SK-MEL-5 (cell line): ENCODE results near the gene MUCL3. TPM values are rescaled to one million over a fixed set of nuclear protein-coding genes. Genes with fewer than 3 reads are reported as not detected.
A peak's percentile ranks its signal among the peaks of the same experiment; 100 is the strongest.
"Not testable (repeated sequence)": the region's sequence is repeated elsewhere in the genome, so short reads cannot be mapped to it uniquely, and the experiment has no call there.

Experiments
- DNase-seq: peaks from one replicate; pipeline ENCODE4 v3.0.0-alpha.2; 2016; ENCODE audit warnings: low read depth, low spot score
- in situ Hi-C: cut with HindIII; loops from 2 replicates; pipeline ENCODE4 v1.10.0; 2016; ENCODE audit warnings: low sequenced_read_pairs, high pct_unique_total_duplicates, low pct_unique_long_range_greater_than_20kb
- total RNA-seq: library from RNA; depleted of rRNA; stranded (reverse); fragments of >200 nt; shearing (Covaris generic); gene quantifications from 2 replicates; pipeline ENCODE4 v1.2.3, GENCODE V29; 2014

The MUCL3 gene
- total RNA-seq, 1 experiment from 2014 or later, result not detected

DNA sequence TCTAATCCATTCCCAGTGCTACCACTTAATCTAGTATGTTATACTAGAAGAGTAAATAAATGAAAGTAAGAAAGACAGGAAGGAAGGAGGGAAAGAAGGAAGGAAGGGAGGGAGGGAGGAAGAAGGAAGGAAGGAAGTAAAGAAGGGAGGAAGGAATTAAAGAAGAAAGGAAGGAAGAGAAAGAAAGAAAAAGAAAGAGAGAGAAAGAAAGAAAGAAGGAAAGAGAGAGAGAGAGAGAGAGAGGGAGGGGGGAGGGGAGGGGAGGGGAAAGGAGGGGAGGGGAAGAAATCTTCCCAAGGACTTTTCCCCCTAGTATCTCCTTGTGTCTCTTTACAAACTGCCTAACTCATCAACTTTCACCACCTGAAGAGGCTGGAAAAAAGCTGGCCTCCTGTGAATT, 21.9 kb downstream of the MUCL3 start:
- no peak for DNase-seq
- in situ Hi-C loops, result no loop called here

DNA sequence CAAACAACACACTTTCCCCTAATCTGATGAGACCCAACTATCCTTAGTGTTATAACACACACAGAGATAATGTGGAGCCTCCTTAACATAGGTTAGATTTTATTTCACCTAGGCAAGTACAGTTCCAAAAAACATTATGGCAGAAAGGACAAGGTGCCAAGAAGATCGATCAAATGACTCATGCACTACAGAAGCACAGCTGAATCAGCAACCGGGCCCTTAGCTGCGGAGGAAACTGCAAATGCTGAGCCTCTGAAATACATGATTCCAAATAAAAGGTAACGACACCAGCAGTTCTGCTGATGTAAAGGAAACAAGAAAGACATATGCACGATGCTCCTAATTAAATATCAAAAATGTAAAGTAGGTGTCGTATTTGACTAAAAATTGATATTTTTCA, 22.9 kb downstream of the MUCL3 start:
- no peak for DNase-seq
- in situ Hi-C loops, result no loop called here

DNA sequence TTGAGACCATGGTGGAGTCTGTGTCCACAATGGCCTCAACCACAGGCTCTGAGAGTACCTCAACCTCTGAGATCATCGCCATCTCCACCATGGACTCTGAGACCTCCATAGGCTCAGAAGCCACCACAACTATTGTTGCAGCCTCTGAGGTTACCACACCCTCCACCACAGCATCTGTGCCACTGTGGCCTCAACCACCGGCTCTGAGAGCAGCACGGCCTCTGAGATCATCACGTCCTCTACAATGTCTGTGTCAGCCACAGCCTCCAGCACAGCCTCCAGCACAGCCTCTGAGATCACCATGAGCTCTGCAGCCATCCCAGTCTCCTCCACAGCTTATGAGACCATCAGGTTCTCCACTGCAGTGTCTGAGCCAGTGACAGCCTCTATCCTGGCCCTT, 23.3 kb downstream of the MUCL3 start:
- in situ Hi-C loops, result no loop called here
- DNase-seq, result no peak

DNA sequence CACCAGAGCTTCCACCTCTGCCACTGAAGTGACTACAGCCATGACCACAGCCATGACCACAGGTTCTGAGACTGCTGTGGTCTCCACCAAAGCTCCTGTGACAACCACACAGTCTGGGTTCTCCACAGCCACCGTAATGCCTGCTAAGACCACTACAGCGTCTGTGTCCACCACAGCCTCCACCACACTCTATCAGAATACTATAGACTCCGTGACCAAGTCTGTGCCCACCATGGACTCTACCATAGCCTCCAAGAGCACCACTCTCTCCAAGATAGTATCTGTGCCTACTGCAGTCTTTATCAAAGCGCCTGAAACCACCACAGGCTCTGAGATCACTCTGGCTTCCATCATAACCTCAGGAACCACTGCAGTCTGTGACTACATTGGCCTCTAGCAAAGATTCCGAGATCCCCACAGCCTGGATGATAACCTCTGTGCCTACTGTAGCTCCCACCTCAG, 24.4 kb downstream of the MUCL3 start:
- DNase-seq, result no peak
- in situ Hi-C loops, result no loop called here

DNA sequence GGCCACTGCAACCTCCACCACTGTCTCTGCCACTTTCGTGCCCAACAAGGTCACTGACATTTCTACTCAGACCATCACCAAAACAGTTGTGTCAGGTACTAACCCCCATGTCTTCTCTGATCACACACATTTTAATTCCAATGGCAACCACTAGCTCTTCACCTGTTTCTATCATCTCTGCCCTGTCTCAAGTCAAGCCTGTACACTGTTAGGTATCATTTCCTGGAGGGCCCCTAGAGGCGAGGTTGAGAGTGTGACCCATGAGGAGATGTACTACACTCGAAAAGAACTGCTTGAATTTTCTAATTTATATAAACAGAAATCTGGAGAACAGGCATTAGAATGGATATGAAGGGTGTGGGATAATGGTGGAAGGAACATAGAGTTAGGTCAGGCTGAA, 25.4 kb downstream of the MUCL3 start:
- in situ Hi-C loops, result no loop called here

DNA sequence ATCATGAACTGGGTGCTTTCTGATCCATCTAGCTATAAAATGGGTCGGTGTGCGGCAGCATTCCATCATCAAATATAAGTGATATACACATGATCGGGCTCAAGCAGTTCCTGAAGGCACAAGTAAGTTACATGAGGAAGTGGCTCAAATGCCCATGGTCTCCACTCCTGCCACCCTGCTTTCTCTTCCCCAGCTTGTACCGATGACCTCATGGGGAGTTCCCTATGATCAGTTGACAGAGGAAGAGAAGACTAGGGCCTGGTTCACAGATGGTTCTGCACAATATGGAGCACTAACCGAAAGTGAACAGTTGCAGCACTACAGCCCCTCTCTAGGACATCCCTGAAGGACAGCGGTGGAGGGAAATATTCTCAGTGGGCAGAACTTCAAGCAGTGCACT, 28.4 kb downstream of the MUCL3 start:
- DNase-seq, in situ Hi-C loops: not testable (repeated sequence)

More for the DNA sequence above, 25.4 kb downstream of the MUCL3 start:
- DNase-seq, result no peak

DNA sequence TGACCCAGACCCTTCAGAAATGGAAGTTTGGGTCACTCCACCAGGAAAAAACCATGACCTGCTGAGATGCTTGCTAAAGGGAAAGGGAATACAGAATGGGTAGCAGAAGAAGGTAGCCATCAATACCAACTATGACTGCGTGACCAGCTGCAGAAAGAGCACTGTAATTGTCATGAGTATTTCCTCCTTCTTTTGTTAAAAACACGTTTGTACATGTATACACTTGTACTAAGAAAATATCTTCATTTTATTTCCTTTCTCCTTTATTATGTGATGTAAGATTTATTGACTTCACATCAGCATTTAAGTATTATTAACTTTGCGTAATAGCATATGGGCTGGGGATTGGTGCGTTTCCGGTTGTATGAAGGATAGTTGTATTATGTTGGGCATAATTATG, 30.2 kb downstream of the MUCL3 start:
- in situ Hi-C loops, result no loop called here
- no peak for DNase-seq

DNA sequence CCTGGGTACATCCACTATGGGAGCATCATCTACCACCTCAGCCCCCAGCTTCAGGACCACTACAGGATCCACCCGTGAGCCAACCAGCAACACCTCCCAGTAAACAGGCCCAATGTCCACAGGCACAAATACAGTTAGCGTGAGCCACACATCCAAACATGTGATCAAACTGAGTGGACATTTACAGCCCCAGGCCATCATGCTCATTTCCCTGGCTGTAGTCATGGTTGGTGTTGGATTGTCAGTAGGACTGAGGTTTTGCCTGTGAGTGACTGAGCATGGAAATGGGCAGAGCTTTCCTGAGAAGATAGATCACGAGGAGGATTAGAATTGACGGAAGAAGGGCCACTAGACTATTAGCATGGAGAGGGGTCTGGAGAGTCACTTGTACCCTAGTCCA, 32.0 kb downstream of the MUCL3 start:
- in situ Hi-C loops, result no loop called here
- DNase-seq, result no peak

DNA sequence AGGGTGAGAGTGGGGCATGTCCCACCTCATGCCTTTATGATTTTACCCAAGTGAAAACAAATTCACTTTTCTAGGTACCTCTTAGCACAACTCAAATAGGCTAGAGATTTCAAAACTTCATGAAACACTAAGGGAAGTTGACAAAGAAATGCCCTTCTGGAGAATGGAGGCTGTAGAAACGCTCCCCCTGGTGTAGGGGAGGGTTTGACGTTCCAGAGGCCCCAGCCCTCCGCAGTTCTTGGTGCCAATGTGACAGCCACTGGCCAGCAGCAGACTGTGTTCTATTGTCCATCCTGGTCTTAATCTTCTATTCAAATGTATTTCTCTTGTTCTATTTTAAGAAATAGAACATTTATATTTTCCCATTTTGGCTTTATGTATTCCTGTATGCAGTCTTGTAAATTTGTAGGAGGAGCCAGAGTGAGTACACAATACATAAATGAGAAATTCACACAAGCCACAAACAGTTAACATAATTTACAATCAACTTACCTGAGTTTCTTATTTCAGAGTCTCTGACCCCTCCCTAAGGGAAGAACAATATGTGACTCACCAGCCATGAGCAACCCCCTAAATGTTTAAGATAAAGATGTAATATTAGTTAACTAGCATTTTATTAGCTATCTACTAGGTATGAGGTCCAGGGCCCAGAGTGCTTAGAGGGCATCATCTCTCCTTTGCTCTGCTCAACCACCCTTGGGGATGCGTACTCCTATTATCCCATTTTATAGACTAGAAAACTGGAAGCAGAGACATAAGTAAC, 33.9 kb downstream of the MUCL3 start:
- in situ Hi-C loops, result no loop called here
- no peak for DNase-seq

DNA sequence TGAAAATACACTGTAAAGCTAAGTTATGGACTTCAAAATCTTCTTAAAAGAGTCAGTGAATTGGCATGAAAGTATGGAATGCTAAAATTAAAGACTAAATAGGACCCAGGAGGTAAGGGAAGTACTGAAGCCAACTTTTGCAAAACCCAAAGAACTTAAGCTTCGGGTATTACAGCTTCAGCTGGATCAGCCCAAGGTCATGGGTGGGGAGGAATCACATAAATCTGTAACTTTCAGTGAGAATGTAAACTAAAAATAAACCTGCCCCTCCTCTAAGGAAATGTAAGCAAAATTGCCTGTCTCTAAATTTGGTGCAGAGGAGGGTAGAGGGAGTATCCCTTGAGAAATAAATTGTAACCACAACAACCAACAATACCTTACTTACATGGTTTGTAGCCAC, 38.4 kb downstream of the MUCL3 start:
- in situ Hi-C loops, result no loop called here
- no peak for DNase-seq

DNA sequence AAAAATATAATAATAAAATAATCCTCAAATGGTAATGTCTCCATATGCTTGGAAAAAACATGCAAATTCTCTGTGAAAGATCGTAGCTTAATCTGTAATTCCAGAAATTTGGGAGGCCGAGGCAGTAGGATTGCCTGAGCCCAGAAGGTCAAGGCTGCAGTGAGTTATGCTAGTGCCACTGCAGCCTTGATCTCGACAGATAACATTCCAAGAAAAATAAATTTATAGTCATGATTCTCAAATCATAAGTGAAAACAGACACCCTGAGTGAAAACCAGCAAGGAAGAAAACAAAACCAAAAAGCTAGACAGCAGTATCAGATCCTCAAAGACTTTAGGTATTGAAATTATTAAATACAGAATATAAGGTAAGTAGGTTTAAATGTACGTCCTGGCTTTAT, 38.9 kb downstream of the MUCL3 start:
- in situ Hi-C loops, result no loop called here
- no peak for DNase-seq

DNA sequence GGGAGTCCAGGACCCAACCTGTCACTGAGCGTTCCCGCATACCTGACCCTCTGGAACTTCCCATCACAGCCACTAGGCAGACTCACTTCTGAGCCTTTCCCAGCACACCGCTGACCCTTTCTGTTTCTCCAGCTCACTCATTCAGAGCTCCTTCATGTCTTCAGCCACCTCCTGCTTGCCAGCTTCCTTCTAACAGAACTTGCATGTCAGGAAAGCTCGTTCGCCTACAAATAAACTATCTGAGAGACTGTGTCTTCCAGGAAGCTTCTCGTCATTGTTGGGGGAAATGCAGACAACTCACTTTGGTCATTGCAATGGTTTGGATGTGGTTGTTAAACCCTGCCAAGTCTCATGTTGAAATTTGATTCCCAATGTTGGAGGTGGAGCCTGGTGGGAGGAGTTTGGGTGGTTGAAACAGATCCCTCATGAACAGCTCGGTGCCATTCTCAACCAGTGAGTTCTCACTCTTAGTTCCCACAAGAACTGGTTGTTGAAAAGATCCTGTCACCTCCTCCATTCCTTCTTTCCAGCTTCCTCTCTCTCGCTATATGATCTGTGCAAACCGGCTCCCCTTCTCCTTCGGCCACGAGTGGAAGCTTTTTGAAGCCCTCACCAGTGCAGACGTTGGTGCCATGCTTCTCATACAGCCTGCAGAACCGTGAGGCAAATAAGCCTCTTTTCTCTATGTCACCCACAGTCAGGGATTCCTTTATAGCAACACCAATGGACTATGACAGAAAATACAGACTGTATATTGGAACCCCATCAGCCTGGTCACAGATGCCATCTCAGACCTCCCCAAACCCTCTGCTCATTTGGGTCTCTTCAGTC, 41.4 kb downstream of the MUCL3 start:
- in situ Hi-C loops, result no loop called here

DNA sequence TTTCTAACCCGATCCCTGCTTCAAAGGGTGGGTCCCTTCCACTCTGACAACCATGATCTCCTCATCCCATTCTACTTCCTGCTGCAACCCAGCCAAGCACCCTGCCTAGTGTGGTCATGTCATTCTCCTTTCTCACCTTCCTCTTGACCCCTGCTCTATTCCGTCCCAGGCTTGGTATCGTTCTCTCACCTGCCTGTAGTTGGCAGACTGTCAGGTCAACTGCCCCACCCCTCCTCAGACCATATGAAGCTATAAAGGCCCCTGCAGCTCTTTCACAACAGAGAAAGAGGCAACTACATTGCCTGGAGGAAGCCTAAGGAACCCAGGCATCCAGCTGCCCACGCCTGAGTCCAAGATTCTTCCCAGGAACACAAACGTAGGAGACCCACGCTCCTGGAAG, 42.7 kb downstream of the MUCL3 start, which contains the start of gene MUC21:
MUC21 (plus strand) TSS at position 280 of the 400 bp plus-strand sequence. CDS start 241 bp downstream, outside the sequence.
- DNase-seq, result no peak
- in situ Hi-C loops, result no loop called here

More for the DNA sequence above, 41.4 kb downstream of the MUCL3 start:
- peak; percentile 29 for DNase-seq

DNA sequence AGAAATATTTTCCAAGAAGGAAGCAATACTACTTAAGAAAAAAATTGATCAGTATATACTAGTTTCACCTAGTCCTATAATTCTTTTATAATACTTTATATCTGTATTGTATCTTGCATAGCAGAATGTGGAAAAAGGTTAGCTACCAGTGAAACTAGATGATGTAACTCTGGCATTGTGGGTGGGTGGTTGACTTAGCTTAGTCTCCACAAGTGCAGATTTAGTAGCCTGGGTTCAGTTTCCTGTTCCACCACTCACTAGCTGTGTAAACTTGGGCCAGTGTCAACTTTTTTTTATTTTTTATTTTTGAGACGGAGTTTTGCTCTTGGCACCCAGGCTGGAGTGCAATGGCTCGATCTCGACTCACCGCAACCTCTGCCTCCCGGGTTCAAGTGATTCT, 44.7 kb downstream of the MUCL3 start:
- in situ Hi-C loops, result no loop called here
- no peak for DNase-seq

DNA sequence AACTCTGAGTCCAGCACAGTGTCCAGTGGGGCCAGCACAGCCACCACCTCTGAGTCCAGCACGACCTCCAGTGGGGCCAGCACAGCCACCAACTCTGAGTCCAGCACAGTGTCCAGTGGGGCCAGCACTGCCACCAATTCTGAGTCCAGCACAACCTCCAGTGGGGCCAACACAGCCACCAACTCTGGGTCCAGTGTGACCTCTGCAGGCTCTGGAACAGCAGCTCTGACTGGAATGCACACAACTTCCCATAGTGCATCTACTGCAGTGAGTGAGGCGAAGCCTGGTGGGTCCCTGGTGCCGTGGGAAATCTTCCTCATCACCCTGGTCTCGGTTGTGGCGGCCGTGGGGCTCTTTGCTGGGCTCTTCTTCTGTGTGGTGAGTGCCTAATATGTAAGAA, 46.5 kb downstream of the MUCL3 start:
- DNase-seq, result no peak
- in situ Hi-C loops, result no loop called here

DNA sequence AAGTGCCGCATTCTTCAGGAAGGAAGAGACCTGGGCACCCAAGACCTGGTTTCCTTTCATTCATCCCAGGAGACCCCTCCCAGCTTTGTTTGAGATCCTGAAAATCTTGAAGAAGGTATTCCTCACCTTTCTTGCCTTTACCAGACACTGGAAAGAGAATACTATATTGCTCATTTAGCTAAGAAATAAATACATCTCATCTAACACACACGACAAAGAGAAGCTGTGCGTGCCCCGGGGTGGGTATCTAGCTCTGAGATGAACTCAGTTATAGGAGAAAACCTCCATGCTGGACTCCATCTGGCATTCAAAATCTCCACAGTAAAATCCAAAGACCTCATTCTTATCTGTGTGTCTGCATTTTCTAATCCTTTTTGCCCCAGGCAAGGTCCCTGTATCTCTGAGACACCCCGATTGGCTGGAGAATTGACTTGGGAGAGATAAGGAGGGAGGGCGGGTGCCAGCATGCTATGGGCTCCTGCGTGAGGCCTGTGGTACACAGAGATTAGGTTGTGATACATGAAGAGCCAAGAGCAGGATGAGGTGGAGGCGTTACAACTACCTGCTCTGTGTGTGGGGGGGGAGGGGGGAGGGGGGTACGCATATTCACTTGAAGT, 47.5 kb downstream of the MUCL3 start:
- no peak for DNase-seq
- in situ Hi-C loops, result no loop called here

DNA sequence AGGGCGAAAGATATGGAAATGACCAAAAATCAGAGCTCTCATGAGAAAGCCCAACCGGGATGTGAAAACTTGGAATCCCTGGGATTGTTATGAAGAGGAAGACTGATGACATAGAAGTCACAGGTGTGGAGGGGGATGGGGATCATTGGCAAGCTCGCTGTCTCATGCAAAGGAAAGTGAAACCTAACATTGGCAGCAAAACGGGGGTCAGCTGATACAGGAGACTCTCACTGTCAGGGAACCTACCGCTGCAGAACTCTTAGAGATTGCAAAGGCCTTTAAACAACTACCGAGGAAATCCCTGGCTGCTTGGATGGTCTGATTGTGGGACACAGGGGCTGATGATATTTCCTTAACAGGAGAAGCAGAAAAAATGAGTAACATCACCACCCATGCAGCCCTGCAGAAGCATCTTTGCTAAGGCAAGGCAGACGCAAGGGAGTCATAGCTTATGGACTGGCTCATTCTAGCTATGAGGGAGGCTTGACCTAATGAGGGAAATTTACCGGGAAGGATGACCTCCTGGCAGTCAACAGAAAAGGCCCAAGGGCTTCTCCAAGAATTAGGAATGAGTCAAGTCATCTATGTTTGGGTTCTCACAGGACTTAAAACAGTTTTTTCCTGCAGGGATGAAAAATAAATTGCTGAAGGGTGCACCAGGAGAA, 49.8 kb downstream of the MUCL3 start:
- in situ Hi-C loops, result no loop called here
- DNase-seq, result peak; percentile 8

DNA sequence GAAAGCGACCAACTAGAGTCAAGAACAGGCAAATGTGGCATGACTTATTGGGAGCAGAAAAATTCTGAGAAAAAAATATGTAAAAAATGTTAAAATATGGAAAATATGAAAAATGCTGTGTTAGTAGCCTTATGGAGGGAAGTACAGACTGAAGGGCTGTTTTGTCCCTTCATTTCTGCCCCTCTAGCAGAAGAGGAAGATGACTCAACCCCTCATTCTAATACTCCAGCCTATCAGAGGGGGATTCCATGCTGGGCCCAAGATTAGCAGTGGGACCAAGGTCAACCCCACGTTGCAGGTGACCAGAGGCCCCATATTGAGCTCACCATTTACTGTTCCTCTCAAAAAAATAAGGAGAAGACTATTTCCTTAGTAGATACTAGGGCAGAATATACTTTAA, 51.1 kb downstream of the MUCL3 start:
- in situ Hi-C loops, result no loop called here
- no peak for DNase-seq
